ENCODE results near the gene HES3.

Gene HES3

GRCh38 chr1:6234502-6235295, 9.3 kb upstream of the HES3 start:
- Histone ChIP-seq H3K79me2 (ENCODE audit: insufficient read depth, low read length) (peaks cover 14% of the 10 kb centered on the region; the same call in 1 of the 2 replicates), H3K4me1 (ENCODE audit: insufficient read depth, low read length, severe bottlenecking) (peaks cover 15% of the 10 kb centered on the region), H3K9me2 (ENCODE audit: low read depth, low read length) (no peaks in the 10 kb centered on the region), H3K9ac (ENCODE audit: low read length) (peak overlapping the region; percentile 75), H3K27me3 (ENCODE audit: insufficient read depth, low read length) (no peaks in the 10 kb centered on the region), H3F3A (ENCODE audit: insufficient read depth, low read length) (no peaks in the 10 kb centered on the region), H2AFZ (ENCODE audit: low read length) (no peak overlapping the region), H3K36me3 (ENCODE audit: insufficient read depth, low read length) (peaks cover 45% of the 10 kb centered on the region), H3K27ac (ENCODE audit: low read depth, low read length, poor library complexity, severe bottlenecking) (peak overlapping the region; percentile 17), H3K4me2 (ENCODE audit: low read length) (peak overlapping the region; percentile 84), H3K9me3 (ENCODE audit: low read length) (no peaks in the 10 kb centered on the region), H3K4me3 (ENCODE audit: low read depth, low read length, poor library complexity, severe bottlenecking) (peak overlapping the region; percentile 69), H4K20me1 (ENCODE audit: insufficient read depth, low read length) (no peaks in the 10 kb centered on the region)
- TF ChIP-seq CTCF (IDR thresholded peaks at IDR 0.05; ENCODE audit: low read length) (no peak), EZH2 (IDR thresholded peaks at IDR 0.05; ENCODE audit: borderline replicate concordance, low read length) (no peak)

- H3K36me3 ChIP-seq (ENCODE audit: insufficient read depth, low read length), result peaks cover 39% of the 10 kb centered on the region
These were observed 8.7 kb upstream of the HES3 start for GRCh38 chr1:6235296-6235677.

GRCh38 chr1:6237093-6237492, 6.9 kb upstream of the HES3 start:
- Histone ChIP-seq H2AFZ (ENCODE audit: low read length) (no peak overlapping the region), H4K20me1 (ENCODE audit: insufficient read depth, low read length) (no peaks in the 10 kb centered on the region), H3K9me2 (ENCODE audit: low read depth, low read length) (no peaks in the 10 kb centered on the region), H3K27ac (ENCODE audit: low read depth, low read length, poor library complexity, severe bottlenecking) (no peak overlapping the region), H3K4me1 (ENCODE audit: insufficient read depth, low read length, severe bottlenecking) (peaks cover 15% of the 10 kb centered on the region), H3K27me3 (ENCODE audit: insufficient read depth, low read length) (peaks cover 4% of the 10 kb centered on the region; the same call in 1 of the 2 replicates), H3K4me2 (ENCODE audit: low read length) (no peak overlapping the region), H3K9ac (ENCODE audit: low read length) (no peak overlapping the region; the same call in 1 of the 2 replicates), H3K79me2 (ENCODE audit: insufficient read depth, low read length) (peaks cover 14% of the 10 kb centered on the region; the same call in 1 of the 2 replicates), H3K36me3 (ENCODE audit: insufficient read depth, low read length) (peaks cover 22% of the 10 kb centered on the region), H3F3A (ENCODE audit: insufficient read depth, low read length) (no peaks in the 10 kb centered on the region), H3K4me3 (ENCODE audit: low read depth, low read length, poor library complexity, severe bottlenecking) (no peak overlapping the region), H3K9me3 (ENCODE audit: low read length) (no peaks in the 10 kb centered on the region)
- TF ChIP-seq CTCF (IDR thresholded peaks at IDR 0.05; ENCODE audit: low read length), result no peak
- no peak for TF ChIP-seq EZH2 (IDR thresholded peaks at IDR 0.05; ENCODE audit: borderline replicate concordance, low read length)

More at GRCh38 chr1:6235296-6235677, 8.7 kb upstream of the HES3 start:
- TF ChIP-seq EZH2 (IDR thresholded peaks at IDR 0.05; ENCODE audit: borderline replicate concordance, low read length) (no peak), CTCF (IDR thresholded peaks at IDR 0.05; ENCODE audit: low read length) (no peak)
- Histone ChIP-seq H3K4me1 (ENCODE audit: insufficient read depth, low read length, severe bottlenecking) (peaks cover 15% of the 10 kb centered on the region), H3K9me3 (ENCODE audit: low read length) (no peaks in the 10 kb centered on the region), H4K20me1 (ENCODE audit: insufficient read depth, low read length) (no peaks in the 10 kb centered on the region), H3K79me2 (ENCODE audit: insufficient read depth, low read length) (peaks cover 14% of the 10 kb centered on the region; the same call in 1 of the 2 replicates), H3F3A (ENCODE audit: insufficient read depth, low read length) (no peaks in the 10 kb centered on the region), H2AFZ (ENCODE audit: low read length) (no peak overlapping the region), H3K9ac (ENCODE audit: low read length) (peak overlapping the region; percentile 75), H3K27ac (ENCODE audit: low read depth, low read length, poor library complexity, severe bottlenecking) (no peak overlapping the region), H3K9me2 (ENCODE audit: low read depth, low read length) (no peaks in the 10 kb centered on the region), H3K4me2 (ENCODE audit: low read length) (peak overlapping the region; percentile 84), H3K27me3 (ENCODE audit: insufficient read depth, low read length) (no peaks in the 10 kb centered on the region; the same call in 1 of the 2 replicates), H3K4me3 (ENCODE audit: low read depth, low read length, poor library complexity, severe bottlenecking) (peak overlapping the region; percentile 69)
